GM21360 (cell line): ENCODE data around the gene CAPG.
"Not testable (repeated sequence)": the region's sequence is repeated elsewhere in the genome, so short reads cannot be mapped to it uniquely, and the experiment has no call there.

Experiments used
- ATAC-seq: cut with Tn5 transposase; IDR thresholded peaks from one replicate; pipeline ENCODE4 v1.9.1; 2021; ENCODE audit warnings: mild to moderate bottlenecking, moderate library complexity; ENCODE audit not compliant: unreplicated experiment

Gene CAPG

GRCh38 chr2:85398426-85399182 lies 11.6 kb downstream of the CAPG start:
- ATAC-seq = no peak

- no peak for ATAC-seq
Observed at GRCh38 chr2:85397925-85398331, 12.2 kb downstream of the CAPG start.

DNA sequence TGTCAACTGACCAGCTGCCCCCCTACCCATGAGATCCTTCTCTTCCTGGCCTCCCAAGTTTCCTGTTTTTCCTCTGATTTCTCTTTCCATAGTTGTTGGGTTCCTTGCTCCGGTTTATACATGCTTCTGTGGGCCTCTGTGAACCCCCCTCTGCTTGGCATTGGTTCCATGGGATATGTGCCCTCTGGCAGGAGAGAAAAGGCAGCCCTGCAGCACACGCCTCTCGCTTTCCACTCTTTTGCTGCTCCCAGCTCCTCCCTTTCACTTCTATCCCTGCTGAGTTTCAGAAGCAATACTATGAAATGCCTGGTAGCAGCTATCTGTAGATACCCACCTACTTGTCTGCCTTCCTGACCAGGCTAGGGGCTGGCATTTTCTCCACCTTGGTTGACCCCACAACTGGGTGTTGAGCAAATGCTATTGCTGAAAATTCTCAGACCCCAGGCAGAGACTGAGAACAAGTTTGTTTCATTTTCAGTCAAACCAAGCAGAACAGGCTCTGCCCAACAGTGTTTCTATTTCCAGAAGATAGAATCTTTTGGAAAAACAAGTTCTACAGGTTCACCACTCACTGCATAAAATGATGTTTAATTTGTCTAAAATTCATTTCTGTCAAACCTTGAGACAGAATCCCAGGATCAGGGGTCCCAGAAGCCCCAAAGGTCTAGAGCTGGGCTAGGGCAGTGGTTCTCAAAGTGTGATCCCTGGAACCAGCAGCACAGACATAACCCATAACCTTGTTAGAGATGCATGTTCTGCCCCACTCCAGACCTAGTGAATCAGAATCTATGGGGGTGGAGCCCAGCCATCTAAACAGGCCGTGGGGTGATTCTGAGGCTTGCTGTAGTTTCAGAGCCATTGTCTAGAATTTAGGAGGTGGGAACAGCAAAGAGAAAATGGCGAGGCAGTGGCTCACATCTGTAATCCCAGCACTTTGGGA lies 13.4 kb downstream of the CAPG start:
- ATAC-seq = no peak

- ATAC-seq = no peak
Observed at GRCh38 chr2:85395912-85396475, 14.2 kb downstream of the CAPG start.

DNA sequence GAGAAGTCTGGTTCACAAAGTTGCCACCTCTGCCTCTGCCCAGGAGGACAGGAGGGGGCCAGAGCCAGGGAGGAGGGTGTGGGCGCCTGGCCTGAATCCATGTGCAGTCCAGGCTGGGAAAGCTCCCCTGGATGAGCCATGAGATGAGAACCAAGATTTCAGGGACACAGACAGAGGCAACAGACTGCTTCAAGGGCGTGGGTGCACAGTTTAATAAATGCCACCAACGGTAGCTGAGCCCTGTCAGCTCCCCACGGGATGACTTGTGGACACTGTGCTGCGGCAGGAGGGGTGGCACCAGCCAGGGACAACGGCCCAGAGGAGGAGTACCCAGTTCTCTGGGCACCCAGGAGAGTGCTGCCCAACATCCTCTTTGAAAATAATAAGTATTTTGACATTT lies 15.2 kb downstream of the CAPG start:
- ATAC-seq = no peak

- no peak for ATAC-seq
Observed at GRCh38 chr2:85394261-85394681, 15.9 kb downstream of the CAPG start.

- ATAC-seq = no peak
Observed at GRCh38 chr2:85393836-85394235, 16.3 kb downstream of the CAPG start.

- no peak for ATAC-seq
Observed at GRCh38 chr2:85390941-85391669, 19.1 kb downstream of the CAPG start.

DNA sequence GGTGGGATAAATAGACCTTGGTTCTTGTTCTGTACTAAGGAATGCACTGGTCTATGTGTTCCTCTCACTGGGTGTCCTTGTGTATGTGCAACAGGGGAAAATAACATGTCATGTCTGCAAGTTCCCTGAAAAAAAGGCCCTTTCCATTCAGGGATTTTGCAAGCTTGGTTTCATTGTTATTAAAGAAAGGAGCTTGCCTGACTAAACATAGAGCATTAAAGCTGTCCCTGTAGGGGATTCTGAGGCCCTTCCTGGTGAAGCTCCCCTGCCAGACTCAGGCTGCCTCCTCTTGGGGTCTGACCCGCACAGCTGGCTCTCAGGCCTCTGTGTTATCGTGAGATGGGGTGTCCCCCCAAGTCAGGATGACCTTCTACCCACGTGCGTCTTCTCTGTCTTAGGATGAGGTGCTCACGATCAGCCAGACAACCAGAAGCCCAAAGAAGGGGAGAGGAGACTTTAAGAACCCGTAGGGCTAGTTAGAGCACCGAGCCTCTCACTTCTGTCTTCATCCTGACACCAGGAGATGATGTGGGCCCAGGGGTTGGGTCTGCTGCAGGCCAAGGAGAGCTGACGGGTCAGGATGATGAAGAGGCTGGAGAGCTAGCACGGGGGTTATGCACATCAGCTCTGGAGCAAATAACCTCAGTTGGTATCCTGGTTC lies 21.2 kb downstream of the CAPG start:
- no peak for ATAC-seq

DNA sequence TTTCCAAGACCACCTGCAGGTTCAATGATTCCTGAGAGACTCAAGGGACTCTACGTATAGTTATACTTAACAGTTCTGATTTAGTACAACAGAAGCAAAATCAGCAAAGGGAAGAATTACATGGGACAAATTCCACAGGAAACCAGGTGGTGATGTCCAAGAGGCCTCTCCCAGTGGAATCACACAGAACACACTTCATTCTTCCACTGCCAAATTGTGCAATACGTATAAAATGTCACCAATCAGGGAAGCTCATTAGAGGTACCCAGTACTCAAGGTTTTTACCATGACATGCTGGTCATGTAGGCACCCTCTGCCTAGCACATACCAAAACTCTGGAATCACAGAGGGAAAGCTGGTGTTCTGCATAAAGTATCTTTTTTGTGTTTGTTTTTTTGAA lies 22.4 kb downstream of the CAPG start:
- ATAC-seq = no peak

- ATAC-seq = no peak
Observed at GRCh38 chr2:85385746-85386145, 24.4 kb downstream of the CAPG start.

DNA sequence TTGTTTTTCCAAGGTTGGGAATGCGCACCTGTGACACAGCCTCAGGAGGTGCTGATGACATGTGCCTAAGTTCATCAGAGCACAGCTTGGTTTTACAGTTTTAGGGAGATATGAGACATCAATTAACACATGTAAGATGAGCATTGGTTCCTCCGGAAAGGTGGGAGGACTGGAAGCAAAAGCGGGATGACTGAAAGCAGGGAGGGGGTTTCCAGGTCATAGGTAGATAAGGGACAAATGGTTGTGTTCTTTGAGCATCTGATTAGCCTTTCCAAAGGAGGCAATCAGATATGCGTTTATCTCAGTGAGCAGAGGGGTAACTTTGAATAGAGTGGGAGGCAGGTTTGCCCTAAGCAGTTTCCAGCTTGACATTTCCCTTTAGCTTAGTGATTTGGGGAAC lies 26.3 kb downstream of the CAPG start:
- no peak for ATAC-seq

GRCh38 chr2:85383151-85383550 lies 27.0 kb downstream of the CAPG start:
- not testable (repeated sequence) for ATAC-seq

GRCh38 chr2:85380048-85380447 lies 30.1 kb downstream of the CAPG start:
- ATAC-seq = no peak

GRCh38 chr2:85378257-85378656 lies 31.9 kb downstream of the CAPG start:
- no peak for ATAC-seq

GRCh38 chr2:85377083-85377482 lies 33.1 kb downstream of the CAPG start:
- no peak for ATAC-seq

DNA sequence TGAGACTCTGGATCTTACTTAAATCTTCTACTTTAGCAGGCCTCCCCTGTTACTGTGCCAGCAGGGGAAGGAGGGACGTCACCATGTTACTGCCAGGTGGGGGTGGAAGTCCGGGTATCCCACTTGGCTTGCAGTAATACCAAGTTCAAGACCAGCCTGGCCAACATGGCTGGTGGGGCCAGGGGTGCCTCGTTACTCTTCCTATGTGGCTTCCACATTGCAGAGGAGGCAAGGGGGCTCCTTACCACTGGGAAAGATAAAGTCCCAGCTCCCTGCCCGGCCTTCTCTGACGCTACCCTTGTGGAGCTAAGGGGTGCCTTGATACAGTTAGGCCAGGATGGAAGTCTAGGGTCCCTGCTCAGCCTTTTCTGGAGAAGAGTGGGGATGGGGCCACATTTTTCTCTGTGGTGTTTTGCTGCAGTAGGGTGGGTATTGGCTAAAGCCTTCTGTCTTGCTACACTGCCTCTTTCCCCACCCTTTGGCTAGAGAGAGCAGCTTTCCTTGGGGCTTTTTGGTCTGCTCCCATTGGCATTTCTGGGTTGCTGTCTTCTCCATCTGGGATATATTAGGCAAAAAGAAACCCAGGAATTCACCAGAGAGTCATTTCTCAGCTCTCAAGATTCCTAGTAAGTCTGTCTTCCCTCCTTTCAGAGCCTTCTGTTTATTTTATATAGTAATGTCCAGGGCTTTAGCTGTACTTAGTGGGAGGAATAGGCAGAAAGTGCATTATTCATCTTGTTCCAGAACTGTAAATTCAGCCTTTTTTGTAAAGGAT lies 33.7 kb downstream of the CAPG start:
- ATAC-seq = no peak

DNA sequence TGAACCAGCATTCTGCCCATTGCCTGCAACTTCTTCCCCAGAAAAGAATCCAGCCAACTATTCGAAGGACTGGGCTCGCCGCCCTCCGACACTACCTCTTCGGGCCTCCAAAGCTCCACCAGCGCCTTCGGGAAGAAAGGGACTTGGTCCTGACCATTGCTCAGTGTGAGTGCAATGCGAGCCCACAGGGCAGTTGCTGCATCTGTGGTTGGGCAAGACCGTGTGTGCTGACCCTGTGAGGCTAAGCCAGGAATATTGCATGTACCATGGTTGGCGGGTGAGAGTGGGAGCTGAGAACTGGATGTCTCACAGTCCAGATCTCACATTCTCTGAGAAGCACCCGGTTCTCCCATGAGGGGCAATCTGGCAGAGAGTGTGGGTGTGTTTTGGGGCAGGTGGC lies 39.1 kb downstream of the CAPG start:
- ATAC-seq = no peak

DNA sequence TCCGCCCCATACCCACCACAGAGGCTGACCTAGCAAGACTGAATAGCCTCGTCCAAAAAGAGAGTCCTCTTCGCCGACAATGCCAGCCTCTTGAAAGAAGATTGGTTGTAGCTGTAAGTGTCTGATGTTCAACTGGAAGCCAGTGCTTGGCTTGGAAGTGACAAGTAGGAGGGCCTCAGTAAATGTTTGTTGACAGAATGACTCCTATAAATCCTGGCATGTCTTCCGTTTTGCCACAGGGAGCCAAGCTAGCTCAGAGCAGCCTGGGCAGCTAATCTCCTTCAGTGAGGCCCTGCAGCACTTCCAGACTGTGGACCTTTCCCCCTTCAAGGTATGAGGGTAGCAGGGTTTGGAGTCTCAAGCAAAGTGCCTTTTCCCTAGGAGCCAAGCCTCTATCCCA lies 40.7 kb downstream of the CAPG start:
- no peak for ATAC-seq

DNA sequence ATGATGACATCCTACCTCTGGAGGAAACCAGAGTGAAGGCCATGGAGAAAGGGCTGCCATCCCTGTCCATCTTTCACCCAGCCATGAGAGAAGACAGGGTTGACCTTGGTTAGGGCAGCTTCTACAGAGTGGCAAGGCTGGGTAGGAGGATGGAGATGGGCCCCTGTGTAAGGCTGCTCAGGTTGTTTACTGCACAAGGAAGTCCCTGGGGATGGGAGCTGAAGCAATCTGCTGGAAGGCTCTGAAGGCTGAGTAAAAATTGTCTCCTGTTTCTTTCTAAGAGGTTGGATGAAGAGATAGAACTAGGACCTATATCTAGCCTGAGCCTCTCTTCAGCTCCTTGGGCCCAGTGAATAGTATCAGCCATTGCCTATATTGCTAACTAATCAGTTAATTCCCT lies 41.2 kb downstream of the CAPG start:
- ATAC-seq = no peak
